DND-41 (cell line): ENCODE measurements around the gene ABTB1.

Experiments
- ATAC-seq: fragments of 200-7000 bp; cut with Tn5 transposase; 3 replicates; pipeline ENCODE4 v1.9.1; 2021; ENCODE audit warnings: low read depth; ENCODE audit not compliant: insufficient read depth
- DNase-seq: peaks from one replicate; pipeline ENCODE4 v3.0.0-alpha.2; 2020
- H2AFZ ChIP-seq: 2 replicates; pipeline ENCODE4 v1.6.0; 2012; ENCODE audit warnings: low read depth, low read length
- H3K27ac ChIP-seq: 2 replicates; pipeline ENCODE4 v1.5.1; 2012; ENCODE audit warnings: low read length, inconsistent platforms
- H3K27me3 ChIP-seq: fragments of 200-600 bp; sonication (generic); 2 replicates; pipeline ENCODE4 v1.6.0; 2012; ENCODE audit warnings: low read length, mild to moderate bottlenecking, inconsistent platforms; ENCODE audit not compliant: insufficient read depth, poor library complexity
- H3K36me3 ChIP-seq: 2 replicates; pipeline ENCODE4 v1.5.1; 2012; ENCODE audit warnings: low read length, inconsistent platforms; ENCODE audit not compliant: insufficient read depth
- H3K4me1 ChIP-seq: 2 replicates; pipeline ENCODE4 v1.5.1; 2012; ENCODE audit warnings: mild to moderate bottlenecking, low read length; ENCODE audit not compliant: insufficient read depth
- H3K4me2 ChIP-seq: 2 replicates; pipeline ENCODE4 v1.6.0; 2012; ENCODE audit warnings: mild to moderate bottlenecking, moderate library complexity, low read length, inconsistent platforms; ENCODE audit not compliant: insufficient read depth
- H3K4me3 ChIP-seq, 2 experiments: fragments of 200-600 bp in 1 of 2; shearing (Covaris generic) in 1 of 2; 2 replicates each; pipeline ENCODE4 v1.5.1; 2012 to 2016; ENCODE audit warnings: inconsistent platforms in 2 of 2, low read length in 2 of 2, mild to moderate bottlenecking in 2 of 2, low read depth in 1 of 2, moderate library complexity in 1 of 2
- H3K79me2 ChIP-seq: 2 replicates; pipeline ENCODE4 v1.6.0; 2012; ENCODE audit warnings: low read length, inconsistent platforms; ENCODE audit not compliant: insufficient read depth
- H3K9ac ChIP-seq: 2 replicates; pipeline ENCODE4 v1.6.0; 2012; ENCODE audit warnings: low read depth, mild to moderate bottlenecking, inconsistent platforms, low read length, moderate library complexity
- H3K9me3 ChIP-seq: 2 replicates; pipeline ENCODE4 v1.5.1; 2012; ENCODE audit warnings: low read length, moderate library complexity, mild to moderate bottlenecking, inconsistent platforms; ENCODE audit not compliant: insufficient read depth, severe bottlenecking
- H4K20me1 ChIP-seq: 2 replicates; pipeline ENCODE4 v1.6.0; 2012; ENCODE audit warnings: low read length; ENCODE audit not compliant: insufficient read depth
- EZH2 ChIP-seq: IDR thresholded peaks from 3 replicates; pipeline ENCODE4 v1.6.1; 2012; ENCODE audit warnings: borderline replicate concordance, low read depth, mild to moderate bottlenecking, moderate library complexity, low read length, inconsistent platforms; ENCODE audit not compliant: severe bottlenecking
- TF ChIP-seq, protein P1 (sequence below): IDR thresholded peaks from 2 replicates; pipeline ENCODE4 v1.5.1; 2012; ENCODE audit warnings: borderline replicate concordance, low read length, moderate library complexity, mild to moderate bottlenecking; ENCODE audit not compliant: poor library complexity, severe bottlenecking; ENCODE audit errors: extremely low read depth

Gene ABTB1

GRCh38 chr3:127672429-127673190 is at the start of gene ABTB1:
TSS of gene ABTB1 (plus strand) at chr3:127672952. CDS start at chr3:127673026, 74 bp downstream.
- DNase-seq (peak; percentile 89), ATAC-seq (peak; percentile 83)
- Histone ChIP-seq H3K9me3 (no peaks in the 10 kb centered on the region), H3K4me3 (peak within 1 kb of the TSS; percentile 80 to 96), H3K27ac (peak within 1 kb of the TSS; percentile 79), H3K4me1 (peaks cover 24% of the 10 kb centered on the region), H2AFZ (peak within 1 kb of the TSS; percentile 97), H3K9ac (peak within 1 kb of the TSS; percentile 98), H3K27me3 (no peaks in the 10 kb centered on the region), H3K79me2 (peaks cover 17% of the 10 kb centered on the region), H3K36me3 (peaks cover 25% of the 10 kb centered on the region; the same call in 1 of the 2 replicates), H3K4me2 (peak within 1 kb of the TSS; percentile 92), H4K20me1 (peaks cover 3% of the 10 kb centered on the region)
- TF ChIP-seq, protein P1, sequence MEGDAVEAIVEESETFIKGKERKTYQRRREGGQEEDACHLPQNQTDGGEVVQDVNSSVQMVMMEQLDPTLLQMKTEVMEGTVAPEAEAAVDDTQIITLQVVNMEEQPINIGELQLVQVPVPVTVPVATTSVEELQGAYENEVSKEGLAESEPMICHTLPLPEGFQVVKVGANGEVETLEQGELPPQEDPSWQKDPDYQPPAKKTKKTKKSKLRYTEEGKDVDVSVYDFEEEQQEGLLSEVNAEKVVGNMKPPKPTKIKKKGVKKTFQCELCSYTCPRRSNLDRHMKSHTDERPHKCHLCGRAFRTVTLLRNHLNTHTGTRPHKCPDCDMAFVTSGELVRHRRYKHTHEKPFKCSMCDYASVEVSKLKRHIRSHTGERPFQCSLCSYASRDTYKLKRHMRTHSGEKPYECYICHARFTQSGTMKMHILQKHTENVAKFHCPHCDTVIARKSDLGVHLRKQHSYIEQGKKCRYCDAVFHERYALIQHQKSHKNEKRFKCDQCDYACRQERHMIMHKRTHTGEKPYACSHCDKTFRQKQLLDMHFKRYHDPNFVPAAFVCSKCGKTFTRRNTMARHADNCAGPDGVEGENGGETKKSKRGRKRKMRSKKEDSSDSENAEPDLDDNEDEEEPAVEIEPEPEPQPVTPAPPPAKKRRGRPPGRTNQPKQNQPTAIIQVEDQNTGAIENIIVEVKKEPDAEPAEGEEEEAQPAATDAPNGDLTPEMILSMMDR, result no peak
- no peak for TF ChIP-seq EZH2

DNA sequence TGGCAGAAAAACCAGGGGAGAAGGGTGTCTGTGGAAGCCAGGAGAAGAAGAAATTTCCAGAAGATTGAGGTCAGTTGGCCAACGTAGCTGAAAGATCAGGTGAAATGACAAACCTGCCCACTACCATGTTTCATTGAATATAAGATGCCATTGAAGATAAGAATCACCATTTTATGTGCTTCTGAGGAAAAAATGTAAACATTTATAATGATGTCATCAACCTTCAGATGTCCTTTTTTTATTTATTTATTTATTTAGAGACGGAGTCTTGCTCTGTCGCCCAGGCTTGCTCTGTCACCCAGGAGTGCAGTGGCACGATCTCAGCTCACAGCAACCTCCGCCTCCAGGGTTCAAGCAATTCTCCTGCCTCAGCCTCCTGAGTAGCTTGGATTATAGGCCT is 48.7 kb upstream of the ABTB1 start:
- Histone ChIP-seq H3K36me3 (peaks cover 39% of the 10 kb centered on the region), H4K20me1 (peaks cover 35% of the 10 kb centered on the region), H3K4me3 (no peak overlapping the region), H3K79me2 (no peaks in the 10 kb centered on the region), H3K27ac (no peak overlapping the region), H2AFZ (no peak overlapping the region), H3K9ac (no peak overlapping the region), H3K4me1 (no peaks in the 10 kb centered on the region), H3K27me3 (no peaks in the 10 kb centered on the region), H3K4me2 (no peak overlapping the region), H3K9me3 (no peaks in the 10 kb centered on the region)
- no peak for TF ChIP-seq EZH2
- TF ChIP-seq, protein P1, result no peak
- ATAC-seq, result no peak
- DNase-seq, result no peak

GRCh38 chr3:127625821-127626220 is 46.9 kb upstream of the ABTB1 start:
- H3K27me3 ChIP-seq, result peaks cover under 1% of the 10 kb centered on the region
- no peak overlapping the region for H3K4me2 ChIP-seq
- no peak for TF ChIP-seq EZH2
- TF ChIP-seq, protein P1, result no peak
- ATAC-seq (no peak), DNase-seq (no peak)
- no peak overlapping the region for H2AFZ ChIP-seq
- no peaks in the 10 kb centered on the region for H3K4me1 ChIP-seq
- peaks cover 21% of the 10 kb centered on the region for H3K36me3 ChIP-seq
- no peaks in the 10 kb centered on the region for H3K9me3 ChIP-seq
- H3K9ac ChIP-seq, result no peak overlapping the region
- H3K79me2 ChIP-seq, result no peaks in the 10 kb centered on the region
- no peak overlapping the region for H3K27ac ChIP-seq
- H3K4me3 ChIP-seq, result no peak overlapping the region
- H4K20me1 ChIP-seq, result peaks cover 26% of the 10 kb centered on the region
